B cell (primary cell): ENCODE results near the gene RPTOR. TPM values are rescaled to one million over a fixed set of nuclear protein-coding genes. Genes with fewer than 3 reads are reported as not detected.

ENCODE experiments used
- ATAC-seq: fragments of 200-7000 bp; cut with Tn5 transposase; one replicate; pipeline ENCODE4 v1.10.0; 2021; ENCODE audit warnings: low read depth, mild to moderate bottlenecking, moderate number of reproducible peaks, moderate library complexity
- CTCF ChIA-PET: fragments of 350-600 bp; sonication (Branson Sonifier 250); formaldehyde crosslinking; loops from one replicate; lab custom pipeline; 2021; ENCODE audit warnings: antibody characterized with exemption, inconsistent platforms; lab: Charles Lee
- POLR2A ChIA-PET: fragments of 350-600 bp; sonication (Branson Sonifier 250); formaldehyde crosslinking; loops from one replicate; lab custom pipeline; 2021; ENCODE audit warnings: antibody characterized with exemption; lab: Charles Lee
- DNase-seq: peaks from one replicate; pipeline ENCODE4 v3.0.0; 2013
- H2AFZ ChIP-seq: 2 replicates; pipeline ENCODE4 v1.6.1; 2012; ENCODE audit warnings: mild to moderate bottlenecking, low read depth, low read length; ENCODE audit not compliant: insufficient read depth, poor library complexity, severe bottlenecking
- H3K27ac ChIP-seq, 2 donors: 1 replicate in 1 of 2; 2 replicates in 1 of 2; pipeline ENCODE4 v1.5.1; 2012 to 2013; ENCODE audit warnings: low read length in 2 of 2, mild to moderate bottlenecking in 2 of 2, moderate library complexity in 1 of 2
- H3K27me3 ChIP-seq, 4 experiments: fragments of 200-600 bp in 1 of 4; sonication (generic) in 1 of 4; replicated peaks in 1 of 4; 1 replicate in 2 of 4; 2 replicates in 2 of 4; pipeline versions ENCODE4 v1.6.1 to v1.7.0; 2013 to 2016; ENCODE audit warnings: low read length in 3 of 4, mild to moderate bottlenecking in 2 of 4, mixed read lengths in 1 of 4, moderate library complexity in 1 of 4; ENCODE audit not compliant: insufficient read depth in 4 of 4, control insufficient read depth in 3 of 4; ENCODE audit errors: control extremely low read depth in 1 of 4
- H3K36me3 ChIP-seq, 2 experiments: replicated peaks in 1 of 2; 1 replicate in 1 of 2; 2 replicates in 1 of 2; pipeline versions ENCODE4 v1.6.1 to v1.7.1; 2013; ENCODE audit warnings: low read length in 1 of 2; ENCODE audit not compliant: insufficient read depth in 2 of 2, control insufficient read depth in 1 of 2; ENCODE audit errors: control extremely low read depth in 1 of 2, extremely low read depth in 1 of 2
- H3K4me1 ChIP-seq, 2 donors: fragments of 200-600 bp in 1 of 2; sonication (generic) in 1 of 2; 1 replicate in 1 of 2; 2 replicates in 1 of 2; pipeline versions ENCODE4 v1.5.1 to v1.6.1; 2013 to 2017; ENCODE audit warnings: low read length in 2 of 2; ENCODE audit not compliant: control insufficient read depth in 2 of 2, insufficient read depth in 2 of 2
- H3K4me2 ChIP-seq: replicated peaks from 2 replicates; pipeline ENCODE3; 2012; ENCODE audit warnings: mild to moderate bottlenecking, low read depth, low read length; ENCODE audit not compliant: poor library complexity, severe bottlenecking
- H3K4me3 ChIP-seq, 5 experiments: fragments of 200-600 bp in 1 of 5; sonication (generic) in 1 of 5; 1 replicate in 3 of 5; 2 replicates in 2 of 5; pipeline versions ENCODE4 v1.5.1 to v1.7.0; 2011 to 2016; ENCODE audit warnings: low read length in 4 of 5, mild to moderate bottlenecking in 4 of 5, low read depth in 2 of 5, control low read depth in 1 of 5, moderate library complexity in 1 of 5; ENCODE audit not compliant: insufficient read depth in 1 of 5; ENCODE audit errors: control extremely low read depth in 1 of 5, extremely low read depth in 1 of 5
- H3K79me2 ChIP-seq: fragments of 200-600 bp; sonication (generic); one replicate; pipeline ENCODE4 v1.6.0; 2016; ENCODE audit warnings: low read length; ENCODE audit not compliant: control insufficient read depth, insufficient read depth
- H3K9ac ChIP-seq: fragments of 200-600 bp; sonication (generic); 2 replicates; pipeline ENCODE4 v1.6.1; 2017; ENCODE audit warnings: mild to moderate bottlenecking, low read length, moderate library complexity
- H3K9me3 ChIP-seq, 3 donors: one replicate each; pipeline versions ENCODE4 v1.6.1 to v1.7.1; 2013; ENCODE audit warnings: low read length in 2 of 3; ENCODE audit not compliant: control insufficient read depth in 2 of 3, insufficient read depth in 1 of 3; ENCODE audit errors: control extremely low read depth in 1 of 3
- H4K20me1 ChIP-seq: 2 replicates; pipeline ENCODE4 v1.6.0; 2012; ENCODE audit warnings: mild to moderate bottlenecking, low read length; ENCODE audit not compliant: insufficient read depth, control insufficient read depth, poor library complexity, severe bottlenecking
- H3K27ac Mint-ChIP-seq: one replicate; pipeline ENCODE4 v1.8.0; 2021; ENCODE audit warnings: mixed read lengths
- H3K27me3 Mint-ChIP-seq: one replicate; pipeline ENCODE4 v1.8.0; 2021; ENCODE audit warnings: mixed read lengths
- H3K4me1 Mint-ChIP-seq: one replicate; pipeline ENCODE4 v1.8.0; 2021; ENCODE audit warnings: mixed read lengths
- H3K4me3 Mint-ChIP-seq: one replicate; pipeline ENCODE4 v1.8.0; 2021; ENCODE audit warnings: mixed read lengths
- H3K9me3 Mint-ChIP-seq: one replicate; pipeline ENCODE4 v1.8.0; 2022; ENCODE audit warnings: mixed read lengths; ENCODE audit not compliant: insufficient read depth
- EZH2 ChIP-seq: IDR thresholded peaks from 2 replicates; pipeline ENCODE4 v1.6.1; 2012; ENCODE audit warnings: borderline replicate concordance, low read depth, mild to moderate bottlenecking, moderate library complexity, low read length; ENCODE audit not compliant: insufficient read depth, poor library complexity, severe bottlenecking
- WGBS: methylation state at CpG from one replicate; pipeline ENCODE4 v1.1.5; 2013; ENCODE audit warnings: missing lambda C conversion rate; ENCODE audit not compliant: insufficient coverage; 5-methylcytosine and 5-hydroxymethylcytosine counted together
- intact Hi-C: fragments of 100-400 bp; cut with micrococcal nuclease; formaldehyde crosslinking; loops from one replicate; pipeline ENCODE4 v1.10.0; 2022
- polyA plus RNA-seq: library from polyadenylated mRNA; depleted of rRNA; stranded (reverse); fragments of >200 nt; gene quantifications from 2 replicates; pipeline ENCODE4 v1.2.3, GENCODE V29; 2012
- total RNA-seq, 2 donors: library from RNA; stranded (reverse); fragments of 120-200 nt in 1 of 2; gene quantifications; 1 replicate in 1 of 2; 2 replicates in 1 of 2; pipeline versions ENCODE4 v1.2.3 to v1.2.4, GENCODE V29; 2013 to 2022
- TF ChIP-seq, protein P1 (sequence below): fragments of 200-600 bp; IDR thresholded peaks from one replicate; pipeline ENCODE4 v1.8.0; 2022; ENCODE audit warnings: antibody characterized with exemption, mild to moderate bottlenecking

The RPTOR gene
- total and polyA plus RNA-seq, 2 donors (not counting 1 experiment from before 2014, with no cell fraction given): 13.4 to 58.8 TPM

DNA sequence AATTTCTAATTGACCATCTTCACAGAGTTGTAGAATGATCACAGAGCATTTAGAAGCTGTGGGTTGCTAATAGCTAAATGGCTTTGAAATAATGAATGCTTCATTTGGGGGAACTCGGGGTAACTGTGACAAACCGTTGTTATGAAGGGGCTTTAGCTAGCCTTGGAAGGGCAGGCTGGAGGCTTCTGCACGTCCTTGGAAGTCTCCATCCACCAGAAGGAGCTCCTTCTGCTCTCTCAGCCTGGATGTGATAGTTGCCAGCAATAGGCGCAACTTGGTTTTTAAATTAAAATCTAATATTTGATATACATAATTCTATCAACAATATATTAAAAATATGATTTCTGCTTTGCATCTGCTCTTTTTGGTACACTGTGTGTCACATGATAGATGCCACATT, 200.5 kb downstream of the RPTOR start:
- Histone ChIP-seq H3K4me2 (no peak overlapping the region), H3K36me3 (no peaks in the 10 kb centered on the region), H2AFZ (no peak overlapping the region), H3K79me2 (peaks cover 17% of the 10 kb centered on the region), H4K20me1 (no peaks in the 10 kb centered on the region), H3K9ac (no peak overlapping the region), H3K27ac (no peak overlapping the region), H3K4me3 (no peak overlapping the region), H3K27me3 (no peaks in the 10 kb centered on the region), H3K9me3 (no peaks in the 10 kb centered on the region), H3K4me1 (peaks cover 2 to 4% of the 10 kb centered on the region in 2 donors)
- H3K27me3 Mint-ChIP-seq: no peaks in the 10 kb centered on the region
- TF ChIP-seq, protein P1, sequence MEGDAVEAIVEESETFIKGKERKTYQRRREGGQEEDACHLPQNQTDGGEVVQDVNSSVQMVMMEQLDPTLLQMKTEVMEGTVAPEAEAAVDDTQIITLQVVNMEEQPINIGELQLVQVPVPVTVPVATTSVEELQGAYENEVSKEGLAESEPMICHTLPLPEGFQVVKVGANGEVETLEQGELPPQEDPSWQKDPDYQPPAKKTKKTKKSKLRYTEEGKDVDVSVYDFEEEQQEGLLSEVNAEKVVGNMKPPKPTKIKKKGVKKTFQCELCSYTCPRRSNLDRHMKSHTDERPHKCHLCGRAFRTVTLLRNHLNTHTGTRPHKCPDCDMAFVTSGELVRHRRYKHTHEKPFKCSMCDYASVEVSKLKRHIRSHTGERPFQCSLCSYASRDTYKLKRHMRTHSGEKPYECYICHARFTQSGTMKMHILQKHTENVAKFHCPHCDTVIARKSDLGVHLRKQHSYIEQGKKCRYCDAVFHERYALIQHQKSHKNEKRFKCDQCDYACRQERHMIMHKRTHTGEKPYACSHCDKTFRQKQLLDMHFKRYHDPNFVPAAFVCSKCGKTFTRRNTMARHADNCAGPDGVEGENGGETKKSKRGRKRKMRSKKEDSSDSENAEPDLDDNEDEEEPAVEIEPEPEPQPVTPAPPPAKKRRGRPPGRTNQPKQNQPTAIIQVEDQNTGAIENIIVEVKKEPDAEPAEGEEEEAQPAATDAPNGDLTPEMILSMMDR: no peak
- TF ChIP-seq EZH2: no peak
- DNase-seq (no peak), ATAC-seq (no peak)
- H3K4me1 Mint-ChIP-seq: peaks cover 11% of the 10 kb centered on the region
- ChIA-PET CTCF (no interaction called here), POLR2A (interaction anchor here (0.5 kb wide), 1 partner anchor 26 kb away, joined by 4 read pairs; no protein-coding TSS in a partner anchor)
- no peak overlapping the region for H3K27ac Mint-ChIP-seq
- H3K4me3 Mint-ChIP-seq: no peak overlapping the region
- WGBS: 100% methylated on average over 1 of the region's 4 CpGs
- no peaks in the 10 kb centered on the region for H3K9me3 Mint-ChIP-seq
- intact Hi-C loops: no loop called here

DNA sequence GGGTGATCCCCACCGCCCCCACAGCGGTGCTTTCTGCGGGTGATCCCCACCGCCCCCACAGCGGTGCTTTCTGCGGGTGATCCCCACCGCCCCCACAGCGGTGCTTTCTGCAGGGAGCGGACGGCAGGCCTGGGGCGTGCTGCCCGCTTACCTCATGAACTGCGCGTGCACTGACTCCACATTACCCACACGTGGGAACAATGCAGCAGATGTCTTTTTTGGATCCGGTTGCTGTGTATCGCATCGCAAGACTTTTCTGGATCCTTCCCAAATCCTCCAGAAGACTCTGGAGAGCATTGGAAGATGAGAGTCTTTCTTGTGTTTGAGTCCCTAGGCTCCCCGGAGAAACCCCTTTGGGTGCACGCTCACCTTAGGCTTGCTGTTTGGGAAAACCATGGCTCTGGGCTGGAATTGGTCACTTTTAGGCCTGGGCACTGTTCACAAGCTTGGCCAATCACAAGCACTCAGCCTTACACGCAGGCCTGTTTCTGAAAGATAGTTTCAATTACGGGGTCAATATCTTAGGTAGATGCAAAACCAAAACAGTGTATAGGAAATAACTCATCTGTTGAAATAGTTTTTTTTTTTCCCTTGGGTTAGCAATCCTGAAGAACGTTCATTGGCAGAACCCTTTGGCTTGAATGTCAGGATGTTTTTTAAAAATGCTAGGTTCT, 201.8 kb downstream of the RPTOR start:
- no peaks in the 10 kb centered on the region for H3K36me3 ChIP-seq
- no peak overlapping the region for H3K9ac ChIP-seq
- no peaks in the 10 kb centered on the region for H3K9me3 ChIP-seq
- H3K4me3 ChIP-seq: no peak overlapping the region
- H3K9me3 Mint-ChIP-seq: no peaks in the 10 kb centered on the region
- H3K79me2 ChIP-seq: peaks cover 10% of the 10 kb centered on the region
- peaks cover 0 to 7% of the 10 kb centered on the region in 2 donors for H3K4me1 ChIP-seq
- no peaks in the 10 kb centered on the region for H3K27me3 ChIP-seq
- over 99% methylated on average over 13 of the region's 23 CpGs for WGBS
- no peaks in the 10 kb centered on the region for H3K27me3 Mint-ChIP-seq
- no peak overlapping the region for H3K27ac Mint-ChIP-seq
- POLR2A ChIA-PET: no interaction called here
- ATAC-seq (no peak), DNase-seq (no peak)
- intact Hi-C loops: no loop called here
- CTCF ChIA-PET: interaction anchor here (0.7 kb wide), 1 partner anchor 10 kb away, joined by 3 read pairs; no protein-coding TSS in a partner anchor
- H3K4me1 Mint-ChIP-seq: peaks cover 9% of the 10 kb centered on the region
- no peaks in the 10 kb centered on the region for H4K20me1 ChIP-seq
- no peak overlapping the region for H3K4me2 ChIP-seq
- TF ChIP-seq, protein P1: no peak
- no peak for TF ChIP-seq EZH2
- H2AFZ ChIP-seq: no peak overlapping the region
- H3K4me3 Mint-ChIP-seq: no peak overlapping the region
- H3K27ac ChIP-seq: no peak overlapping the region
